ENCODE measurements around the gene ELL2. TPM values are rescaled to one million over a fixed set of nuclear protein-coding genes. Genes with fewer than 3 reads are reported as not detected.

Gene ELL2
- total and polyA plus RNA-seq, 9 of the 15 experiments (the other 6 are each of a cell fraction or from before 2014, with no cell fraction given) = 4.3 to 18.3 (median 14.5) TPM

- TF ChIP-seq, protein P1, sequence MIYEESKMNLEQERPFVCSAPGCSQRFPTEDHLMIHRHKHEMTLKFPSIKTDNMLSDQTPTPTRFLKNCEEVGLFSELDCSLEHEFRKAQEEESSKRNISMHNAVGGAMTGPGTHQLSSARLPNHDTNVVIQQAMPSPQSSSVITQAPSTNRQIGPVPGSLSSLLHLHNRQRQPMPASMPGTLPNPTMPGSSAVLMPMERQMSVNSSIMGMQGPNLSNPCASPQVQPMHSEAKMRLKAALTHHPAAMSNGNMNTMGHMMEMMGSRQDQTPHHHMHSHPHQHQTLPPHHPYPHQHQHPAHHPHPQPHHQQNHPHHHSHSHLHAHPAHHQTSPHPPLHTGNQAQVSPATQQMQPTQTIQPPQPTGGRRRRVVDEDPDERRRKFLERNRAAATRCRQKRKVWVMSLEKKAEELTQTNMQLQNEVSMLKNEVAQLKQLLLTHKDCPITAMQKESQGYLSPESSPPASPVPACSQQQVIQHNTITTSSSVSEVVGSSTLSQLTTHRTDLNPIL (CRISPR knock-in tag; IDR thresholded peaks at IDR 0.05) = no peak
- no peak for TF ChIP-seq SMARCB1 (IDR thresholded peaks at IDR 0.05; ENCODE audit: insufficient read length, low read depth)
- TF ChIP-seq HMG20A (CRISPR knock-in tag; conservative IDR thresholded peaks at IDR 0.05) = no peak
- no peak for TF ChIP-seq ATF1 (CRISPR knock-in tag; IDR thresholded peaks at IDR 0.05)
- TF ChIP-seq ATF1 (tag; IDR thresholded peaks at IDR 0.05) = peak; percentile 60
- TF ChIP-seq DIDO1 (tag; IDR thresholded peaks at IDR 0.05; ENCODE audit: low read depth) = no peak
- no peak for TF ChIP-seq DDX20 (tag; IDR thresholded peaks at IDR 0.05; ENCODE audit: low read depth)
- TF ChIP-seq ZBTB34 (CRISPR knock-in tag; IDR thresholded peaks at IDR 0.05) = no peak
- TF ChIP-seq CHAMP1 (IDR thresholded peaks at IDR 0.05) = no peak
- TF ChIP-seq ZZZ3 (IDR thresholded peaks at IDR 0.05) = no peak
These were observed 102.7 kb downstream of the ELL2 start (continued) for GRCh38 chr5:95858661-95859595.

Measured in K562 (cell line).